GM12891 (cell line): Measurements from ENCODE around the gene LAMB4.

Experiments used
- POLR2AphosphoS5 ChIP-seq: IDR thresholded peaks from 2 replicates; pipeline ENCODE4 v1.6.1; 2011; ENCODE audit warnings: low read depth, low read length, control low read depth
- TAF1 ChIP-seq: IDR thresholded peaks from 2 replicates; pipeline ENCODE4 v1.6.1; 2011; ENCODE audit warnings: low read depth, low read length, control low read depth

DNA sequence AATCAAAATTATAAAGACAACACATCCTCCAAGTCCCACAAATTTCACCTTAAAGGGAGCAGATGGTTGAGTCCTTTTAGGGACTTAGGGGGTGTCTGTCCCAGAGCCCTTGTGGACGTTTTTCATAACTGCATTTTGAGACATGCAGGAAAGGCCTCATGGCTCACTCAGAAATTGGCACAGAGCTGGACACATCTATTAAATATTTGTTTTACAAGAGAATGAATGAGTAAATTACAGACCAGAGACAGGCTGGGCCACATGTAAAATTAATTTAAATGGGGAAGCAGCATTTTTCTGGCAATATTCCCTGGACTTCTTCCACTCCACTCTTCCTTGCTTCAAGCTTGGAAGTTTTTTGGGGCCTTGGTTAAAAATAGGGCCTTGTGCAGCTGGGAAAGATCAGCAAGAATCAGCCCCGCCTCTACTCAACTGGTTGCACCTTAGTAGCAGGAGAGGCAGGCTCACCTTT is 147.2 kb downstream of the LAMB4 start:
- TF ChIP-seq POLR2AphosphoS5 = no peak
- TF ChIP-seq TAF1 = no peak
